ENCODE measurements around the gene MYADML2. TPM values are rescaled to one million over a fixed set of nuclear protein-coding genes. Genes with fewer than 3 reads are reported as not detected.

MYADML2 gene
- total and polyA plus RNA-seq, 10 of the 15 experiments (the other 5 are each of a cell fraction or from before 2014, with no cell fraction given): not detected

DNA sequence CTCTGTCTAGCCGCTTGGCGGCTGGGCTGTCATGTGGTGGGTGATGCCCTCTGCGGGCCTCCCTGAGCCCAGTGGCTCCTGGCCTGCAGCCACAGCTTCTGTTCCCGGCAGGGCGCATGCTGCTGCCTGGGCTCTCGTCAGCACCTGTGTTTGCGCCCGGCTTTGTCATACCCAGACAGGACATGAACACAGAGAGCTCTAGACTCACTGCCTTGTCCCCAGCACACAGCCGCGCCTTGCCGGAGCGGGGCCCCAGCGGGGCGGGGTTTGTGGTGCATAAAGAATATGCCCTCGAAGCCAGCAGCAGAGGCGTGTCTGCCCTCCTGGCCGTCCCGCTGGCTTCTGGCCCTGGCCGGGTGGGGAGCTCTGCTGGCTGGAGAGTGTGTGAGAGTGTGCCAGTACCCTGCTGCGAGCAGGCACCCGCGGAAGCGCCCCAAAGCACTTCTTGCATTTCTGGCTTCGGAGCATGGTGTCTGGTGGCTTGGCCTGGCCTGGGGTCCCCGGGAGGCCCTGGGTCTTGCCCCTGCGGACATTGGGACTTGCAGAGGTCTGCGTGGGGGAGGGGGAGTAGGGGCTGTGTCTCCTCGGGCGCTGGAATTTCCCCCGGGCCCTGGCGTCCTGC, 44.8 kb upstream of the MYADML2 start:
- Histone ChIP-seq H3K79me2 (ENCODE audit: control insufficient read depth, insufficient read depth, low read length) (no peaks in the 10 kb centered on the region), H3K36me3 (ENCODE audit: control insufficient read depth in 2 of 2, insufficient read depth in 2 of 2, low read length in 1 of 2) (no peaks in the 10 kb centered on the region; a peak in 3 of 4 replicates), H3K9ac (ENCODE audit: control insufficient read depth, insufficient read depth, low read length) (no peak overlapping the region), H3K27me3 (replicated peaks in 1 of 2; ENCODE audit: control insufficient read depth in 2 of 2, insufficient read depth in 2 of 2, low read length in 1 of 2) (no peaks in the 10 kb centered on the region), H3K4me3 (no peak overlapping the region), H4K20me1 (ENCODE audit: control insufficient read depth, insufficient read depth) (no peaks in the 10 kb centered on the region), H3K9me3 (replicated peaks; ENCODE audit: control insufficient read depth, insufficient read depth, low read length) (no peaks in the 10 kb centered on the region), H3K27ac (ENCODE audit: control insufficient read depth, insufficient read depth) (no peak overlapping the region), H2AFZ (ENCODE audit: control insufficient read depth, low read depth, low read length) (no peak overlapping the region), H3K4me1 (ENCODE audit: control insufficient read depth, insufficient read depth, low read length) (no peaks in the 10 kb centered on the region), H3K4me2 (ENCODE audit: control insufficient read depth, insufficient read depth) (no peak overlapping the region)
- in situ Hi-C loops (cut with MboI): no loop called here
- no peak for FAIRE-seq
- WGBS (ENCODE audit: insufficient coverage, insufficient replicate concordance, low lambda C conversion rate, missing lambda C conversion rate): 94% methylated on average over 31 of the region's 31 CpGs
- TF ChIP-seq, protein P1, sequence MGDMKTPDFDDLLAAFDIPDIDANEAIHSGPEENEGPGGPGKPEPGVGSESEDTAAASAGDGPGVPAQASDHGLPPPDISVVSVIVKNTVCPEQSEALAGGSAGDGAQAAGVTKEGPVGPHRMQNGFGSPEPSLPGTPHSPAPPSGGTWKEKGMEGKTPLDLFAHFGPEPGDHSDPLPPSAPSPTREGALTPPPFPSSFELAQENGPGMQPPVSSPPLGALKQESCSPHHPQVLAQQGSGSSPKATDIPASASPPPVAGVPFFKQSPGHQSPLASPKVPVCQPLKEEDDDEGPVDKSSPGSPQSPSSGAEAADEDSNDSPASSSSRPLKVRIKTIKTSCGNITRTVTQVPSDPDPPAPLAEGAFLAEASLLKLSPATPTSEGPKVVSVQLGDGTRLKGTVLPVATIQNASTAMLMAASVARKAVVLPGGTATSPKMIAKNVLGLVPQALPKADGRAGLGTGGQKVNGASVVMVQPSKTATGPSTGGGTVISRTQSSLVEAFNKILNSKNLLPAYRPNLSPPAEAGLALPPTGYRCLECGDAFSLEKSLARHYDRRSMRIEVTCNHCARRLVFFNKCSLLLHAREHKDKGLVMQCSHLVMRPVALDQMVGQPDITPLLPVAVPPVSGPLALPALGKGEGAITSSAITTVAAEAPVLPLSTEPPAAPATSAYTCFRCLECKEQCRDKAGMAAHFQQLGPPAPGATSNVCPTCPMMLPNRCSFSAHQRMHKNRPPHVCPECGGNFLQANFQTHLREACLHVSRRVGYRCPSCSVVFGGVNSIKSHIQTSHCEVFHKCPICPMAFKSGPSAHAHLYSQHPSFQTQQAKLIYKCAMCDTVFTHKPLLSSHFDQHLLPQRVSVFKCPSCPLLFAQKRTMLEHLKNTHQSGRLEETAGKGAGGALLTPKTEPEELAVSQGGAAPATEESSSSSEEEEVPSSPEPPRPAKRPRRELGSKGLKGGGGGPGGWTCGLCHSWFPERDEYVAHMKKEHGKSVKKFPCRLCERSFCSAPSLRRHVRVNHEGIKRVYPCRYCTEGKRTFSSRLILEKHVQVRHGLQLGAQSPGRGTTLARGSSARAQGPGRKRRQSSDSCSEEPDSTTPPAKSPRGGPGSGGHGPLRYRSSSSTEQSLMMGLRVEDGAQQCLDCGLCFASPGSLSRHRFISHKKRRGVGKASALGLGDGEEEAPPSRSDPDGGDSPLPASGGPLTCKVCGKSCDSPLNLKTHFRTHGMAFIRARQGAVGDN (IDR thresholded peaks at IDR 0.05): no peak
- TF ChIP-seq MYC (IDR thresholded peaks at IDR 0.05; ENCODE audit: insufficient read depth, insufficient read length, insufficient replicate concordance, low read length, severe bottlenecking) (no peak), BHLHE40 (IDR thresholded peaks at IDR 0.05; ENCODE audit: borderline replicate concordance in 1 of 2, low read depth in 2 of 2, low read length in 1 of 2) (no peak), PML (IDR thresholded peaks at IDR 0.05; ENCODE audit: low read length) (no peak), TARDBP (IDR thresholded peaks at IDR 0.05; ENCODE audit: borderline replicate concordance) (no peak), CHD2 (IDR thresholded peaks at IDR 0.05; ENCODE audit: borderline replicate concordance, low read depth, low read length) (no peak), ETV6 (conservative IDR thresholded peaks at IDR 0.05 in 1 of 2, IDR thresholded peaks at IDR 0.05 in 1 of 2; ENCODE audit: borderline replicate concordance in 1 of 2, low read depth in 1 of 2) (no peak), EP300 (IDR thresholded peaks at IDR 0.05; ENCODE audit: borderline replicate concordance in 1 of 2, control insufficient read depth in 1 of 2, low read depth in 2 of 2, low read length in 2 of 2) (no peak), SREBF1 (IDR thresholded peaks at IDR 0.05; ENCODE audit: low read length) (no peak), SMAD5 (IDR thresholded peaks at IDR 0.05; ENCODE audit: low read depth) (no peak), ZNF217 (IDR thresholded peaks at IDR 0.05) (no peak), FOXM1 (IDR thresholded peaks at IDR 0.05; ENCODE audit: low read depth, low read length) (no peak), RAD51 (IDR thresholded peaks at IDR 0.05) (no peak), RB1 (IDR thresholded peaks at IDR 0.05; ENCODE audit: borderline replicate concordance) (no peak)
- TF ChIP-seq, protein P2, sequence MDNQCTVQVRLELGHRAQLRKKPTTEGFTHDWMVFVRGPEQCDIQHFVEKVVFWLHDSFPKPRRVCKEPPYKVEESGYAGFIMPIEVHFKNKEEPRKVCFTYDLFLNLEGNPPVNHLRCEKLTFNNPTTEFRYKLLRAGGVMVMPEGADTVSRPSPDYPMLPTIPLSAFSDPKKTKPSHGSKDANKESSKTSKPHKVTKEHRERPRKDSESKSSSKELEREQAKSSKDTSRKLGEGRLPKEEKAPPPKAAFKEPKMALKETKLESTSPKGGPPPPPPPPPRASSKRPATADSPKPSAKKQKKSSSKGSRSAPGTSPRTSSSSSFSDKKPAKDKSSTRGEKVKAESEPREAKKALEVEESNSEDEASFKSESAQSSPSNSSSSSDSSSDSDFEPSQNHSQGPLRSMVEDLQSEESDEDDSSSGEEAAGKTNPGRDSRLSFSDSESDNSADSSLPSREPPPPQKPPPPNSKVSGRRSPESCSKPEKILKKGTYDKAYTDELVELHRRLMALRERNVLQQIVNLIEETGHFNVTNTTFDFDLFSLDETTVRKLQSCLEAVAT (IDR thresholded peaks at IDR 0.05): no peak
- TF ChIP-seq, protein P3, sequence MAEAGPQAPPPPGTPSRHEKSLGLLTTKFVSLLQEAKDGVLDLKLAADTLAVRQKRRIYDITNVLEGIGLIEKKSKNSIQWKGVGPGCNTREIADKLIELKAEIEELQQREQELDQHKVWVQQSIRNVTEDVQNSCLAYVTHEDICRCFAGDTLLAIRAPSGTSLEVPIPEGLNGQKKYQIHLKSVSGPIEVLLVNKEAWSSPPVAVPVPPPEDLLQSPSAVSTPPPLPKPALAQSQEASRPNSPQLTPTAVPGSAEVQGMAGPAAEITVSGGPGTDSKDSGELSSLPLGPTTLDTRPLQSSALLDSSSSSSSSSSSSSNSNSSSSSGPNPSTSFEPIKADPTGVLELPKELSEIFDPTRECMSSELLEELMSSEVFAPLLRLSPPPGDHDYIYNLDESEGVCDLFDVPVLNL (IDR thresholded peaks at IDR 0.05; ENCODE audit: low read depth, low read length): no peak
- no peak for DNase-seq (ENCODE audit: low read depth, low spot score)
- no TSS peak for BruUV-seq (replicated peaks)
- intact Hi-C loops (cut with micrococcal nuclease; ENCODE audit: unreplicated experiment): no loop called here
- POLR2A ChIA-PET: no interaction called here
- SMC1A ChIA-PET (ENCODE audit: uncharacterized antibody, unreplicated experiment): no interaction called here
- RAD21 ChIA-PET (ENCODE audit: unreplicated experiment): no interaction called here
- no peak for ATAC-seq
- CTCF ChIA-PET: no interaction called here

Measured in GM12878 (cell line).